ENCODE results near the gene CYFIP2. TPM values are rescaled to one million over a fixed set of nuclear protein-coding genes. Genes with fewer than 3 reads are reported as not detected.

Gene CYFIP2
- total RNA-seq, 4 donors from 2014 or later = 46.5 to 155 (median 57.2) TPM

Other genes with a start within 250 kb of the CYFIP2 start
- gene HAVCR1, start 207.0 kb upstream of the CYFIP2 start, total RNA-seq = not detected
- 1 to 10 TPM in 2 of 4 donors, under 1 TPM in 2; 0.38 to 9.9 (median 3.8) TPM for gene HAVCR2, start 157.1 kb upstream of the CYFIP2 start, total RNA-seq
- gene MED7, start 123.3 kb upstream of the CYFIP2 start, total RNA-seq = 10 to 100 TPM in 1 of 4 donors, 1 to 10 TPM in 3; 6.7 to 12.4 (median 7.3) TPM
- gene GARIN3, start 99.9 kb upstream of the CYFIP2 start, total RNA-seq = not detected
- gene ITK, start 85.3 kb upstream of the CYFIP2 start, total RNA-seq = 10 to 100 TPM in 1 of 4 donors, 1 to 10 TPM in 3; 6.7 to 16.5 (median 6.9) TPM
- not detected for gene NIPAL4, start 194.1 kb downstream of the CYFIP2 start, total RNA-seq

All from Peyer's patch (tissue), 4 donors.